H9 (cell line): ENCODE results near the gene GFRA1. TPM values are rescaled to one million over a fixed set of nuclear protein-coding genes. Genes with fewer than 3 reads are reported as not detected.

ENCODE experiments used
- DNase-seq: peaks from one replicate; pipeline ENCODE4 v3.0.0-alpha.2; 2017
- H2AFZ ChIP-seq: one replicate; pipeline ENCODE4 v1.6.1; 2013; ENCODE audit warnings: mild to moderate bottlenecking, low read length, control low read depth, moderate library complexity
- H2AK5ac ChIP-seq: 2 replicates; pipeline ENCODE4 v1.6.1; 2013; ENCODE audit warnings: low read length, control low read depth, mixed read lengths; ENCODE audit not compliant: insufficient read length
- H2BK120ac ChIP-seq: one replicate; pipeline ENCODE4 v1.6.1; 2013; ENCODE audit warnings: low read depth, mild to moderate bottlenecking, low read length, control low read depth, inconsistent platforms; ENCODE audit not compliant: poor library complexity, severe bottlenecking
- H2BK12ac ChIP-seq: 2 replicates; pipeline ENCODE4 v1.6.1; 2013; ENCODE audit warnings: low read length, control low read depth, mixed read lengths, low read depth; ENCODE audit not compliant: insufficient read length
- H2BK15ac ChIP-seq: 2 replicates; pipeline ENCODE4 v1.6.1; 2013; ENCODE audit warnings: low read depth, low read length, control low read depth
- H2BK20ac ChIP-seq: one replicate; pipeline ENCODE4 v1.6.1; 2013; ENCODE audit warnings: low read depth, mild to moderate bottlenecking, low read length, control low read depth, inconsistent platforms; ENCODE audit not compliant: poor library complexity, severe bottlenecking
- H2BK5ac ChIP-seq: 2 replicates; pipeline ENCODE4 v1.6.1; 2013; ENCODE audit warnings: low read length, control low read depth, mixed read lengths; ENCODE audit not compliant: insufficient read length
- H3K14ac ChIP-seq: 2 replicates; pipeline ENCODE4 v1.6.1; 2013; ENCODE audit warnings: low read length, control low read depth; ENCODE audit not compliant: insufficient read depth
- H3K18ac ChIP-seq: 2 replicates; pipeline ENCODE4 v1.6.1; 2013; ENCODE audit warnings: low read depth, mild to moderate bottlenecking, mixed read lengths, low read length, control low read depth; ENCODE audit not compliant: insufficient read length
- H3K23ac ChIP-seq: 2 replicates; pipeline ENCODE4 v1.6.1; 2013; ENCODE audit warnings: low read length, control low read depth, mixed read lengths, low read depth; ENCODE audit not compliant: insufficient read length
- H3K23me2 ChIP-seq: 2 replicates; pipeline ENCODE4 v1.6.1; 2013; ENCODE audit warnings: low read depth, mild to moderate bottlenecking, mixed read lengths, low read length, control low read depth; ENCODE audit not compliant: insufficient read length, poor library complexity, severe bottlenecking
- H3K27ac ChIP-seq: 2 replicates; pipeline ENCODE4 v1.5.1; 2013; ENCODE audit warnings: low read length, control low read depth, mixed read lengths, low read depth; ENCODE audit not compliant: insufficient read length
- H3K27me3 ChIP-seq: 2 replicates; pipeline ENCODE4 v1.6.1; 2013; ENCODE audit warnings: low read length, control low read depth, inconsistent platforms; ENCODE audit not compliant: insufficient read depth
- H3K4ac ChIP-seq: 2 replicates; pipeline ENCODE4 v1.6.1; 2013; ENCODE audit warnings: low read depth, mild to moderate bottlenecking, control low read depth, inconsistent platforms, low read length, moderate library complexity
- H3K4me1 ChIP-seq: 2 replicates; pipeline ENCODE4 v1.6.1; 2013; ENCODE audit warnings: low read length, control low read depth, inconsistent platforms; ENCODE audit not compliant: insufficient read depth
- H3K4me2 ChIP-seq: 2 replicates; pipeline ENCODE4 v1.6.1; 2013; ENCODE audit warnings: low read length, control low read depth, mixed read lengths; ENCODE audit not compliant: insufficient read length, insufficient read depth
- H3K56ac ChIP-seq: 2 replicates; pipeline ENCODE4 v1.6.1; 2013; ENCODE audit warnings: low read depth, mild to moderate bottlenecking, mixed read lengths, low read length, control low read depth; ENCODE audit not compliant: insufficient read length
- H3K79me1 ChIP-seq: 2 replicates; pipeline ENCODE4 v1.6.1; 2013; ENCODE audit warnings: low read depth, mild to moderate bottlenecking, moderate library complexity, low read length, control low read depth, inconsistent platforms; ENCODE audit not compliant: insufficient read depth, poor library complexity, severe bottlenecking
- H3K79me2 ChIP-seq: 2 replicates; pipeline ENCODE4 v1.6.1; 2013; ENCODE audit warnings: low read length, control low read depth, inconsistent platforms; ENCODE audit not compliant: insufficient read depth
- H3K9ac ChIP-seq: 2 replicates; pipeline ENCODE4 v1.6.1; 2013; ENCODE audit warnings: low read length, control low read depth, mixed read lengths; ENCODE audit not compliant: insufficient read length; ENCODE audit errors: extremely low read depth
- H3K9me3 ChIP-seq: one replicate; pipeline ENCODE4 v1.6.1; 2013; ENCODE audit warnings: low read depth, low read length, inconsistent platforms; ENCODE audit not compliant: control insufficient read depth
- H3T11ph ChIP-seq: one replicate; pipeline ENCODE4 v1.6.1; 2013; ENCODE audit warnings: mild to moderate bottlenecking, low read length, control low read depth, inconsistent platforms
- H4K20me1 ChIP-seq: one replicate; pipeline ENCODE4 v1.6.1; 2013; ENCODE audit not compliant: control insufficient read depth, insufficient read length, insufficient read depth
- H4K5ac ChIP-seq: 2 replicates; pipeline ENCODE4 v1.6.1; 2013; ENCODE audit warnings: low read depth, mild to moderate bottlenecking, mixed read lengths, low read length, control low read depth; ENCODE audit not compliant: insufficient read length
- H4K8ac ChIP-seq: replicated peaks from 2 replicates; pipeline ENCODE4 v1.6.1; 2013; ENCODE audit warnings: low read length, control low read depth, mixed read lengths, low read depth; ENCODE audit not compliant: insufficient read length
- H4K91ac ChIP-seq: 2 replicates; pipeline ENCODE4 v1.6.1; 2013; ENCODE audit warnings: low read depth, mild to moderate bottlenecking, moderate library complexity, mixed read lengths, low read length, control low read depth; ENCODE audit not compliant: insufficient read length
- H3K27ac Mint-ChIP-seq, 3 experiments: 2 replicates in 2 of 3; 3 replicates in 1 of 3; pipeline ENCODE4 v1.8.0; 2020 to 2021; ENCODE audit warnings: mixed read lengths in 3 of 3, mild to moderate bottlenecking in 1 of 3, moderate library complexity in 1 of 3
- H3K27me3 Mint-ChIP-seq: 2 replicates; pipeline ENCODE4 v1.8.0; 2021; ENCODE audit warnings: low read depth, mild to moderate bottlenecking, moderate library complexity, mixed read lengths
- H3K36me3 Mint-ChIP-seq, 3 experiments: 2 replicates in 2 of 3; 3 replicates in 1 of 3; pipeline ENCODE4 v1.8.0; 2020 to 2021; ENCODE audit warnings: low read depth in 3 of 3, mixed read lengths in 3 of 3; ENCODE audit not compliant: insufficient read depth in 1 of 3
- H3K4me1 Mint-ChIP-seq, 2 experiments: 2 replicates each; pipeline ENCODE4 v1.8.0; 2020; ENCODE audit warnings: mixed read lengths in 2 of 2
- H3K4me3 Mint-ChIP-seq, 2 experiments: 2 replicates in 1 of 2; 3 replicates in 1 of 2; pipeline ENCODE4 v1.8.0; 2020 to 2021; ENCODE audit warnings: mild to moderate bottlenecking in 2 of 2, mixed read lengths in 2 of 2, moderate library complexity in 1 of 2
- H3K9me3 Mint-ChIP-seq, 2 experiments: 2 replicates in 1 of 2; 3 replicates in 1 of 2; pipeline ENCODE4 v1.8.0; 2020; ENCODE audit warnings: mild to moderate bottlenecking in 2 of 2, mixed read lengths in 2 of 2, moderate library complexity in 1 of 2
- CTCF ChIP-seq: fragments of 200-600 bp; sonication (generic); conservative IDR thresholded peaks from 3 replicates; pipeline ENCODE4 v1.8.0; 2021; ENCODE audit warnings: antibody characterized with exemption, mild to moderate bottlenecking
- whole genome bisulfite sequencing: extraction: QIAGEN DNeasy Blood & Tissue Kit; methylation state at CpG from one replicate; pipeline ENCODE4 v1.1.7; 2013; ENCODE audit warnings: missing lambda C conversion rate, low lambda C conversion rate, mixed read lengths; ENCODE audit not compliant: insufficient read length; ENCODE audit errors: extremely low coverage; 5-methylcytosine and 5-hydroxymethylcytosine counted together
- total RNA-seq: library from RNA; stranded (reverse); gene quantifications from 2 replicates; pipeline ENCODE4 v1.2.1, GENCODE V29; 2021

Gene GFRA1
- total RNA-seq, 1 experiment from 2014 or later, result 0.24 TPM

DNA sequence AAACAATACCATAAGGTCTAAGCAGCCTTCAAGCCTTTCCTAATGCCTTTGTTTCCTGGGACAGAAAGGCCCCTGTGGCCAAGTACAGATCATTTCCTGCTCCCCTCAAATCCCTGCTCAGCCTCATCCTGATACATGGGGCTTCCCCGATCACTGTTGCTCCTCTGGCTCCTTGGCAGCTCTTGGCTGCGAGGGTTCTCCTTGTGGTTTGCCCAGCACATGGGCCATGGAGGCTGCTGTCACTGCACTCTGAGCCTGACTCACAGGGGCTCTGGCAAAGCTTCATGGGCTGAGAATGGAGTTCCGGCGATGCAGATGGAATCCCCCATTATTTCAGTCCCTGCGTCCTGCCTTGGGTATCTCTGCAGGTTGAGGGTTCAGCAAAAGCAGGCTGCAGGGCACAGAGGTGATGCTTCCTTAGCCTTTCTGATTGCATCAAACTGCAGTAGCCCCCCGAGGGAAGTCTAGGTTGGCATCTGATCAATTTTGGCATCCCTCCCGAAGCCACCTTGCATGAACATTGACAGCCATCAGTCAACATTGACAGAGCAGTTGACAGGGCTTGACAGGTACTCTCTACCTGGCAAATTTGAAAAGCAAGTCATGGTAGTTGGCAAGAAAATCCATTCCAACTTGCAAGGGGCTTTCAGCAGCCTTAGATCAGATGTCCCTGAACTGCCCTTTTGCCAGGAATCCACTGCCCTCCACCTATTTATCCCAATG is 168.6 kb downstream of the GFRA1 start:
- Histone ChIP-seq H2BK20ac (no peak overlapping the region), H4K20me1 (no peaks in the 10 kb centered on the region), H3K79me2 (no peaks in the 10 kb centered on the region), H3T11ph (no peak overlapping the region), H4K5ac (no peak overlapping the region), H3K56ac (no peak overlapping the region), H3K4me2 (no peak overlapping the region), H3K27ac (no peak overlapping the region), H3K27me3 (no peaks in the 10 kb centered on the region), H3K9me3 (no peaks in the 10 kb centered on the region), H4K91ac (no peak overlapping the region), H3K4ac (no peak overlapping the region), H3K14ac (no peak overlapping the region), H3K23ac (no peak overlapping the region), H3K79me1 (no peaks in the 10 kb centered on the region), H2BK15ac (no peak overlapping the region), H3K23me2 (no peaks in the 10 kb centered on the region), H2BK12ac (no peak overlapping the region), H3K18ac (no peak overlapping the region), H3K9ac (no peak overlapping the region), H2AFZ (no peak overlapping the region), H2BK5ac (no peak overlapping the region), H4K8ac (no peak overlapping the region), H2BK120ac (no peak overlapping the region), H2AK5ac (no peak overlapping the region), H3K4me1 (no peaks in the 10 kb centered on the region)
- H3K27me3 Mint-ChIP-seq, result peaks cover 9% of the 10 kb centered on the region
- no peaks in the 10 kb centered on the region for H3K36me3 Mint-ChIP-seq
- H3K27ac Mint-ChIP-seq, result no peak overlapping the region; a peak in 1 of 7 replicates
- no CpG with 5 or more reads among the region's 7 CpGs for WGBS
- H3K9me3 Mint-ChIP-seq, result peaks cover 0 to 3% of the 10 kb centered on the region in 2 experiments; a peak in 2 of 5 replicates
- no peak overlapping the region for H3K4me3 Mint-ChIP-seq
- peaks cover 0 to 2% of the 10 kb centered on the region in 2 experiments; a peak in 2 of 4 replicates for H3K4me1 Mint-ChIP-seq
- no peak for TF ChIP-seq CTCF
- no peak for DNase-seq
